WTC11 (cell line): ENCODE data around the gene SMIM3.

Source experiments
- CREB1 ChIP-seq: sonication (generic); formaldehyde crosslinking; IDR thresholded peaks from 2 replicates; pipeline ENCODE4 v1.8.0; 2023; ENCODE audit warnings: mild to moderate bottlenecking, missing genetic modification reagents
- FOXJ3 ChIP-seq: sonication (generic); formaldehyde crosslinking; IDR thresholded peaks from 2 replicates; pipeline ENCODE4 v1.9.0; 2021; ENCODE audit warnings: missing genetic modification reagents, mild to moderate bottlenecking, borderline replicate concordance
- GTF2I ChIP-seq: fragments of 250-450 bp; sonication (Bioruptor Pico); conservative IDR thresholded peaks from 2 replicates; pipeline ENCODE4 v1.4.0; 2021; ENCODE audit warnings: mild to moderate bottlenecking
- KAT7 ChIP-seq: sonication (generic); formaldehyde crosslinking; IDR thresholded peaks from 2 replicates; pipeline ENCODE4 v1.8.1; 2023; ENCODE audit warnings: missing genetic modification reagents, mild to moderate bottlenecking, borderline replicate concordance
- NR1H2 ChIP-seq: sonication (generic); formaldehyde crosslinking; IDR thresholded peaks from 2 replicates; pipeline ENCODE4 v1.9.0; 2021; ENCODE audit warnings: mild to moderate bottlenecking, moderate library complexity, missing genetic modification reagents
- RELA ChIP-seq: sonication (generic); formaldehyde crosslinking; IDR thresholded peaks from 2 replicates; pipeline ENCODE4 v1.8.1; 2022; ENCODE audit warnings: missing genetic modification reagents, mild to moderate bottlenecking, borderline replicate concordance
- SMAD3 ChIP-seq: sonication (generic); formaldehyde crosslinking; IDR thresholded peaks from 2 replicates; pipeline ENCODE4 v1.8.0; 2022; ENCODE audit warnings: missing genetic modification reagents, mild to moderate bottlenecking, borderline replicate concordance
- SP1 ChIP-seq: sonication (generic); formaldehyde crosslinking; conservative IDR thresholded peaks from 2 replicates; pipeline ENCODE4 v1.8.1; 2022; ENCODE audit warnings: missing genetic modification reagents
- TEAD1 ChIP-seq: sonication (generic); formaldehyde crosslinking; IDR thresholded peaks from 2 replicates; pipeline ENCODE4 v1.8.0; 2022; ENCODE audit warnings: mild to moderate bottlenecking, missing genetic modification reagents
- ZNF232 ChIP-seq: sonication (generic); formaldehyde crosslinking; IDR thresholded peaks from 2 replicates; pipeline ENCODE4 v1.8.0; 2022; ENCODE audit warnings: mild to moderate bottlenecking, missing genetic modification reagents
- TF ChIP-seq, protein P1 (sequence below): fragments of 200-600 bp; IDR thresholded peaks from 2 replicates; pipeline ENCODE4 v1.8.0; 2022; ENCODE audit warnings: antibody characterized with exemption
- TF ChIP-seq, protein P2 (sequence below): sonication (generic); formaldehyde crosslinking; IDR thresholded peaks from 2 replicates; pipeline ENCODE4 v1.8.1; 2022; ENCODE audit warnings: missing genetic modification reagents, borderline replicate concordance
- TF ChIP-seq, protein P3 (sequence below): sonication (generic); formaldehyde crosslinking; IDR thresholded peaks from 2 replicates; pipeline ENCODE4 v1.8.1; 2023; ENCODE audit warnings: mild to moderate bottlenecking, missing genetic modification reagents

DNA sequence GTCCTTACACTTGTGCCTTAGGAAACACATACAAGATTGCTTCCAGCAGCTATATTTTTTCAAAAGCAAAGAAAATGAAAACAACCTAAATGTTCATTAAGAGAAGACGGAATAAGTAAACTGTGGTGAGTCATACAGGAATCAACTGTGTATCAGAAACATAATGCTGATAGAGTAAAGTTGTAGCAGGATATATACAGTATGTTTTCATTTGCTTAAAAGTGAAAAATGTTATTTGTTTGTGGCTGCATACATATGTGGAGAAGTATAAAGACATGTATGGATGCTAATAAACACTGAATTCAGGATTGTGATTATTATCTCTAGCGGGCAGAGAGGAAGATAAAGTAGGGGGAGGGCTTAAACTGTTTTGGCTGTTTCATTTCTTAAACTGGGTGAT is 28.1 kb upstream of the SMIM3 start:
- no peak for TF ChIP-seq SMAD3 (CRISPR knock-in tag)
- TF ChIP-seq, protein P1, sequence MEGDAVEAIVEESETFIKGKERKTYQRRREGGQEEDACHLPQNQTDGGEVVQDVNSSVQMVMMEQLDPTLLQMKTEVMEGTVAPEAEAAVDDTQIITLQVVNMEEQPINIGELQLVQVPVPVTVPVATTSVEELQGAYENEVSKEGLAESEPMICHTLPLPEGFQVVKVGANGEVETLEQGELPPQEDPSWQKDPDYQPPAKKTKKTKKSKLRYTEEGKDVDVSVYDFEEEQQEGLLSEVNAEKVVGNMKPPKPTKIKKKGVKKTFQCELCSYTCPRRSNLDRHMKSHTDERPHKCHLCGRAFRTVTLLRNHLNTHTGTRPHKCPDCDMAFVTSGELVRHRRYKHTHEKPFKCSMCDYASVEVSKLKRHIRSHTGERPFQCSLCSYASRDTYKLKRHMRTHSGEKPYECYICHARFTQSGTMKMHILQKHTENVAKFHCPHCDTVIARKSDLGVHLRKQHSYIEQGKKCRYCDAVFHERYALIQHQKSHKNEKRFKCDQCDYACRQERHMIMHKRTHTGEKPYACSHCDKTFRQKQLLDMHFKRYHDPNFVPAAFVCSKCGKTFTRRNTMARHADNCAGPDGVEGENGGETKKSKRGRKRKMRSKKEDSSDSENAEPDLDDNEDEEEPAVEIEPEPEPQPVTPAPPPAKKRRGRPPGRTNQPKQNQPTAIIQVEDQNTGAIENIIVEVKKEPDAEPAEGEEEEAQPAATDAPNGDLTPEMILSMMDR: no peak
- no peak for TF ChIP-seq NR1H2 (CRISPR knock-in tag)
- no peak for TF ChIP-seq CREB1 (CRISPR knock-in tag)
- TF ChIP-seq, protein P2, sequence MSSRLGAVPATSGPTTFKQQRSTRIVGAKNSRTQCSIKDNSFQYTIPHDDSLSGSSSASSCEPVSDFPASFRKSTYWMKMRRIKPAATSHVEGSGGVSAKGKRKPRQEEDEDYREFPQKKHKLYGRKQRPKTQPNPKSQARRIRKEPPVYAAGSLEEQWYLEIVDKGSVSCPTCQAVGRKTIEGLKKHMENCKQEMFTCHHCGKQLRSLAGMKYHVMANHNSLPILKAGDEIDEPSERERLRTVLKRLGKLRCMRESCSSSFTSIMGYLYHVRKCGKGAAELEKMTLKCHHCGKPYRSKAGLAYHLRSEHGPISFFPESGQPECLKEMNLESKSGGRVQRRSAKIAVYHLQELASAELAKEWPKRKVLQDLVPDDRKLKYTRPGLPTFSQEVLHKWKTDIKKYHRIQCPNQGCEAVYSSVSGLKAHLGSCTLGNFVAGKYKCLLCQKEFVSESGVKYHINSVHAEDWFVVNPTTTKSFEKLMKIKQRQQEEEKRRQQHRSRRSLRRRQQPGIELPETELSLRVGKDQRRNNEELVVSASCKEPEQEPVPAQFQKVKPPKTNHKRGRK (CRISPR knock-in tag): no peak
- TF ChIP-seq KAT7 (CRISPR knock-in tag): no peak
- no peak for TF ChIP-seq GTF2I (CRISPR knock-in tag)
- TF ChIP-seq ZNF232 (CRISPR knock-in tag): no peak
- TF ChIP-seq RELA: no peak
- TF ChIP-seq FOXJ3 (CRISPR knock-in tag): no peak
- TF ChIP-seq SP1 (CRISPR knock-in tag): no peak
- TF ChIP-seq, protein P3, sequence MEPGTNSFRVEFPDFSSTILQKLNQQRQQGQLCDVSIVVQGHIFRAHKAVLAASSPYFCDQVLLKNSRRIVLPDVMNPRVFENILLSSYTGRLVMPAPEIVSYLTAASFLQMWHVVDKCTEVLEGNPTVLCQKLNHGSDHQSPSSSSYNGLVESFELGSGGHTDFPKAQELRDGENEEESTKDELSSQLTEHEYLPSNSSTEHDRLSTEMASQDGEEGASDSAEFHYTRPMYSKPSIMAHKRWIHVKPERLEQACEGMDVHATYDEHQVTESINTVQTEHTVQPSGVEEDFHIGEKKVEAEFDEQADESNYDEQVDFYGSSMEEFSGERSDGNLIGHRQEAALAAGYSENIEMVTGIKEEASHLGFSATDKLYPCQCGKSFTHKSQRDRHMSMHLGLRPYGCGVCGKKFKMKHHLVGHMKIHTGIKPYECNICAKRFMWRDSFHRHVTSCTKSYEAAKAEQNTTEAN (CRISPR knock-in tag): no peak
- no peak for TF ChIP-seq TEAD1 (CRISPR knock-in tag)
